ENCODE measurements around the gene E2F8.

DNA sequence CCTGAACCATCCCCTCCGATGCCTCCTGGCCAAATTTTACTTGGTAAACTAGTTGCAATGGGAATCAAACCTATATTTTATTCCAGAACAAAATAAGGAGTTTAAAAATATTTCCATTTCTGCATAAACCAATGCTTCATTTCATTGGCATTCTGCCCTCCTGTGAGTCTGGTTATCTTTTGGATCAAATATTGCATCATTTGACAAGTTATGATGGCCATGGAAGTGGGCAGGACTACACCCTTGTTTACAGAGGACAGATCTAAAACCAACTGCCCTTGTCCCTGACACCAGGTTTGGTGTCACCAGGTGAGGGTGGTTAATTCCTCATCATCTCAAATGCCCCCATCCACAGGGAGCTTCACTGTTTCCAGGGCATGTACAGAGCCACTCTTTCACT lies 28.2 kb upstream of the E2F8 start:
- TF ChIP-seq, protein P1, sequence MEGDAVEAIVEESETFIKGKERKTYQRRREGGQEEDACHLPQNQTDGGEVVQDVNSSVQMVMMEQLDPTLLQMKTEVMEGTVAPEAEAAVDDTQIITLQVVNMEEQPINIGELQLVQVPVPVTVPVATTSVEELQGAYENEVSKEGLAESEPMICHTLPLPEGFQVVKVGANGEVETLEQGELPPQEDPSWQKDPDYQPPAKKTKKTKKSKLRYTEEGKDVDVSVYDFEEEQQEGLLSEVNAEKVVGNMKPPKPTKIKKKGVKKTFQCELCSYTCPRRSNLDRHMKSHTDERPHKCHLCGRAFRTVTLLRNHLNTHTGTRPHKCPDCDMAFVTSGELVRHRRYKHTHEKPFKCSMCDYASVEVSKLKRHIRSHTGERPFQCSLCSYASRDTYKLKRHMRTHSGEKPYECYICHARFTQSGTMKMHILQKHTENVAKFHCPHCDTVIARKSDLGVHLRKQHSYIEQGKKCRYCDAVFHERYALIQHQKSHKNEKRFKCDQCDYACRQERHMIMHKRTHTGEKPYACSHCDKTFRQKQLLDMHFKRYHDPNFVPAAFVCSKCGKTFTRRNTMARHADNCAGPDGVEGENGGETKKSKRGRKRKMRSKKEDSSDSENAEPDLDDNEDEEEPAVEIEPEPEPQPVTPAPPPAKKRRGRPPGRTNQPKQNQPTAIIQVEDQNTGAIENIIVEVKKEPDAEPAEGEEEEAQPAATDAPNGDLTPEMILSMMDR (IDR thresholded peaks at IDR 0.05), result no peak
- TF ChIP-seq, protein P2, sequence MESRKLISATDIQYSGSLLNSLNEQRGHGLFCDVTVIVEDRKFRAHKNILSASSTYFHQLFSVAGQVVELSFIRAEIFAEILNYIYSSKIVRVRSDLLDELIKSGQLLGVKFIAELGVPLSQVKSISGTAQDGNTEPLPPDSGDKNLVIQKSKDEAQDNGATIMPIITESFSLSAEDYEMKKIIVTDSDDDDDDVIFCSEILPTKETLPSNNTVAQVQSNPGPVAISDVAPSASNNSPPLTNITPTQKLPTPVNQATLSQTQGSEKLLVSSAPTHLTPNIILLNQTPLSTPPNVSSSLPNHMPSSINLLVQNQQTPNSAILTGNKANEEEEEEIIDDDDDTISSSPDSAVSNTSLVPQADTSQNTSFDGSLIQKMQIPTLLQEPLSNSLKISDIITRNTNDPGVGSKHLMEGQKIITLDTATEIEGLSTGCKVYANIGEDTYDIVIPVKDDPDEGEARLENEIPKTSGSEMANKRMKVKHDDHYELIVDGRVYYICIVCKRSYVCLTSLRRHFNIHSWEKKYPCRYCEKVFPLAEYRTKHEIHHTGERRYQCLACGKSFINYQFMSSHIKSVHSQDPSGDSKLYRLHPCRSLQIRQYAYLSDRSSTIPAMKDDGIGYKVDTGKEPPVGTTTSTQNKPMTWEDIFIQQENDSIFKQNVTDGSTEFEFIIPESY (IDR thresholded peaks at IDR 0.05; ENCODE audit: borderline replicate concordance, low read depth), result no peak
- no peak for TF ChIP-seq RAD21 (IDR thresholded peaks at IDR 0.05; ENCODE audit: low read length)
- TF ChIP-seq MXI1 (IDR thresholded peaks at IDR 0.05; ENCODE audit: low read depth, low read length), result no peak
- TF ChIP-seq RFX5 (IDR thresholded peaks at IDR 0.05; ENCODE audit: low read length), result no peak
- no peak for TF ChIP-seq MEF2A (IDR thresholded peaks at IDR 0.05; ENCODE audit: borderline replicate concordance, low read depth)
- TF ChIP-seq NRF1 (IDR thresholded peaks at IDR 0.05; ENCODE audit: low read depth, low read length), result no peak
- TF ChIP-seq TEAD4 (IDR thresholded peaks at IDR 0.05; ENCODE audit: borderline replicate concordance, insufficient read depth), result no peak
- TF ChIP-seq, protein P3, sequence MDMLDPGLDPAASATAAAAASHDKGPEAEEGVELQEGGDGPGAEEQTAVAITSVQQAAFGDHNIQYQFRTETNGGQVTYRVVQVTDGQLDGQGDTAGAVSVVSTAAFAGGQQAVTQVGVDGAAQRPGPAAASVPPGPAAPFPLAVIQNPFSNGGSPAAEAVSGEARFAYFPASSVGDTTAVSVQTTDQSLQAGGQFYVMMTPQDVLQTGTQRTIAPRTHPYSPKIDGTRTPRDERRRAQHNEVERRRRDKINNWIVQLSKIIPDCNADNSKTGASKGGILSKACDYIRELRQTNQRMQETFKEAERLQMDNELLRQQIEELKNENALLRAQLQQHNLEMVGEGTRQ (IDR thresholded peaks at IDR 0.05; ENCODE audit: borderline replicate concordance, low read depth, low read length), result no peak
- TF ChIP-seq, protein P4, sequence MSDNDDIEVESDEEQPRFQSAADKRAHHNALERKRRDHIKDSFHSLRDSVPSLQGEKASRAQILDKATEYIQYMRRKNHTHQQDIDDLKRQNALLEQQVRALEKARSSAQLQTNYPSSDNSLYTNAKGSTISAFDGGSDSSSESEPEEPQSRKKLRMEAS (IDR thresholded peaks at IDR 0.05; ENCODE audit: low read depth), result no peak
